ENCODE results near the gene RIMKLB. TPM values are rescaled to one million over a fixed set of nuclear protein-coding genes. Genes with fewer than 3 reads are reported as not detected.
"Not testable (repeated sequence)": the region's sequence is repeated elsewhere in the genome, so short reads cannot be mapped to it uniquely, and the experiment has no call there.

Gene RIMKLB
- total and polyA plus RNA-seq, 2 of the 8 experiments (the other 6 are each of a cell fraction or from before 2014, with no cell fraction given): 37.8 to 78.2 TPM

- H3K4ac ChIP-seq (replicated peaks; ENCODE audit: insufficient read length, low read depth, low read length); H3K79me1 ChIP-seq (ENCODE audit: low read depth, low read length); H2BK15ac ChIP-seq (ENCODE audit: low read length); H4K91ac ChIP-seq (replicated peaks; ENCODE audit: insufficient read length, low read length); H3K23me2 ChIP-seq (ENCODE audit: low read depth, low read length); H2AFZ ChIP-seq (ENCODE audit: low read length); H3K27me3 ChIP-seq (replicated peaks in 1 of 4; ENCODE audit: control insufficient read depth in 3 of 4, extremely low read depth in 1 of 4, insufficient read depth in 3 of 4, low read length in 3 of 4); H2BK20ac ChIP-seq (ENCODE audit: low read length); H3K79me2 ChIP-seq (ENCODE audit: control insufficient read depth in 1 of 2, insufficient read depth in 2 of 2, low read length in 2 of 2); H4K20me1 ChIP-seq (replicated peaks in 1 of 2; ENCODE audit: control insufficient read depth in 1 of 2, insufficient read depth in 2 of 2, low read length in 2 of 2); H3K9me3 ChIP-seq (ENCODE audit: insufficient read depth in 2 of 2, low read depth in 1 of 2, low read length in 1 of 2); H3K23ac ChIP-seq (ENCODE audit: insufficient read length); FAIRE-seq; H3K14ac ChIP-seq (ENCODE audit: insufficient read length); H3K4me3 ChIP-seq (ENCODE audit: extremely low read depth in 1 of 4, insufficient read depth in 2 of 4, low read depth in 3 of 4, low read length in 4 of 4); H2BK120ac ChIP-seq (replicated peaks; ENCODE audit: low read depth, low read length); H3K56ac ChIP-seq (replicated peaks; ENCODE audit: insufficient read length, low read depth, low read length); H3K36me3 ChIP-seq (ENCODE audit: control insufficient read depth in 2 of 4, insufficient read depth in 4 of 4, low read length in 3 of 4); H4K8ac ChIP-seq (ENCODE audit: extremely low read depth, insufficient read depth, low read length): not testable (repeated sequence)
- WGBS, 2 experiments (ENCODE audit: extremely low coverage in 1 of 2, insufficient coverage in 1 of 2, insufficient read length in 1 of 2, insufficient replicate concordance in 2 of 2, low coverage in 1 of 2, low lambda C conversion rate in 2 of 2, missing lambda C conversion rate in 1 of 2): 5% methylated on average over 7 of the region's 7 CpGs; no CpG with 5 or more reads in 1 of the 2 experiments
- Histone ChIP-seq H2AK5ac (ENCODE audit: low read depth, low read length) (peak overlapping the region; percentile 86; the same call in 1 of the 2 replicates), H2BK5ac (ENCODE audit: low read depth, low read length) (peak overlapping the region; percentile 93; the same call in 1 of the 2 replicates), H2BK12ac (ENCODE audit: low read depth, low read length) (0 out of 2 replicates have a peak overlapping the region, but pooled peaks have one; percentile 39), H3K4me2 (ENCODE audit: insufficient read depth in 1 of 2, low read depth in 2 of 2, low read length in 2 of 2) (peak overlapping the region in 1 of 2 experiments; percentile 40; a peak in 3 of 4 replicates), H3K9ac (replicated peaks in 1 of 4; ENCODE audit: extremely low read depth in 1 of 4, low read depth in 3 of 4, low read length in 3 of 4) (peak overlapping the region in 1 of 4 experiments; percentile 37; a peak in 2 of 7 replicates), H3K18ac (ENCODE audit: extremely low read depth, low read length) (peak overlapping the region; percentile 97), H3K4me1 (replicated peaks in 1 of 4; ENCODE audit: control insufficient read depth in 3 of 4, insufficient read depth in 4 of 4, low read length in 3 of 4) (peaks cover 1 to 15% (median 8%) of the 10 kb centered on the region in 4 experiments; a peak in 5 of 7 replicates), H4K5ac (ENCODE audit: insufficient read length, low read depth, low read length) (peak overlapping the region; percentile 80), H3K27ac (ENCODE audit: low read depth, low read length) (peak overlapping the region; percentile 71; the same call in 1 of the 2 replicates)
- peak; percentile 69 for TF ChIP-seq NANOG (IDR thresholded peaks at IDR 0.05; ENCODE audit: insufficient read depth, low read depth, low read length, poor library complexity, severe bottlenecking)
- 0 out of 2 replicates have a peak, but pooled peaks have one; percentile 17 for TF ChIP-seq TEAD4 (IDR thresholded peaks at IDR 0.05; ENCODE audit: low read depth, low read length)
- POLR2A ChIA-PET (ENCODE audit: partially characterized antibody): interaction anchor here (0.8 to 4.4 kb wide), 8 partner anchors 9 to 113 kb away, joined by 3 to 44 read pairs (median 8); partner anchors contain the start of genes PHC1 and RIMKLB
- peak in 1 of 2 experiments; percentile 56 for DNase-seq (ENCODE audit: low read depth in 1 of 2, low spot score in 2 of 2)
- CTCF ChIA-PET (ENCODE audit: partially characterized antibody): interaction anchor here (0.6 to 1.6 kb wide), 11 partner anchors 9 to 237 kb away, joined by 3 to 4 read pairs (median 3); partner anchors contain the start of gene A2ML1
Measured at GRCh38 chr12:8810112-8810511, 112.3 kb downstream of the RIMKLB start.

Data from H1 (cell line).